CD4-positive, alpha-beta T cell treated with Interleukin-17A for 1 hour (primary cell): ENCODE data around the gene AKR7A3.
"Not testable (repeated sequence)": the region's sequence is repeated elsewhere in the genome, so short reads cannot be mapped to it uniquely, and the experiment has no call there.

Source experiments
- DNase-seq: peaks from one replicate; pipeline ENCODE4 v3.0.0-alpha.2; 2020

AKR7A3 gene

DNA sequence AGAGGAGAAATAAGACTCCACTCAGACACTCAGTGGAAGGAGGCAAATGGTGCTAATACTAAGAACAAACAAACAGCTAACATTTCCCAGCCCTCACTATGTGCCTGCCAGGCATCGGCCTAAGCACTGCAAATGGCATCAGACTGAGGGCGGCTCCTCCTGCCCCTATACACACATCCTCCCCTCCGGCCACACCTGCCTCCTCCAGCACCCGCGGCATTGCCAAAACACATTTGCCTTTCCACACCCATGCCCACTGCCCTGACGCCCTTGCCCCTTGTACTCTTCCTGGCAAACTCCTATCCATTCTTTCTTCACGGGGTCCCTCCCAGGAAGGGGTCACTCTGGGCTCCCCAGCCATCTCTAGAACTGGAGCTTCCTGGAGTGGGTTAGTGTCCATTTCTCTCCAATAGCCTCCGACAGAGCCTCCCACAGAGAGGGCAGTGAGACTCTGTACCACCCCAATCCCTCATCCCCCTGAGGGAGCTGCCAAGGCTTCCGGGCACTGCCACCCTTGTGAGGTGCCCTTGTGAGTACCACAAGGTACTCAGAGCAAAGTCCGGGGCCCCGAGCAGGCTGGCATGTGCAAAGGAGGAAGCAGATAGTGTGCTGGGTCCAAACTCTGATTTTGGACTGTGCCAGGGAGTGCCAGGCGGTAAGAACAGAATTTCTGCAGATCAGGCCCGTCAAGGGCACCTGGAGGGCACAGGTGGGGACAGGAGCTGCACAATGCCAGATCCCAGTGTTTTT is 959 bp downstream of the AKR7A3 start:
- DNase-seq = no peak

DNA sequence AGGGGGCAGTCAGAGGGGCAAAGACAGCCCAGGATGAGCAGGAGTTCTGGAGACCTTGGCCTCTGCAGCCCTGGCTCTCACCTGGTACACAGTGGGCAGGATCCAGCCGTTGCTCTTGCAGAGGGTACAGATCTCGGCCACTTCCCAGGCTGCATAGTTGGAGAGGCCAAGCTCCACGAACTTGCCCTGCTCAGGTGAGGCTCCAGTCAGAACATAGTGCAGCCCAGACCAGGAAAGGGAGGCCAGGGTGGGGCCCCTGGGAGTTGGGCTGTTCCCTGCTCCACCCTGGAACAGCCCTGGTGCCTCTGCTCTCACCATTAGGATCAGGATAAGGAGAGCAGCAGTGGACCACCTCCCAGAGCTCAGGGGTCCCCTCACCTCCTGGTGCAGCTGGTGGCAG is 2.8 kb downstream of the AKR7A3 start:
- not testable (repeated sequence) for DNase-seq

DNA sequence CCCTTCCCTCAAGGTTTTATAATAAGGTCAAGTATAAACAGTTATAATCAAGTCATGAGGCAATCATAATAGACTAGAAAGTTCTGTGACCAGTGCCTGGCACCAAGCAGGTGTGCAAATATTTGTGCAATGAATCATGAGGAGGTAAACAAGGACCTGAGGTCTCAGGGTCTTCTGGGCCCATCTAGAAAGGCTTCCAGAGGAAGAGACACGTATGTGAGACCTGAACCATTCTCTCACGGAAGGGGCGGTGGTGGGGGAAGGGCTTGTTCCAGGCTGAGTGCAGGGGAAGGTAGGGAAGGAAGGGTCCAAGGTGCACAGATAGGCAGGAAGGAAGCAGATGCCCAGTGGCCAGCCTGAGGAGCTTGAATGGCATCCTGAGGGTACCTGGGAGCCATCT is 3.2 kb downstream of the AKR7A3 start:
- not testable (repeated sequence) for DNase-seq

DNA sequence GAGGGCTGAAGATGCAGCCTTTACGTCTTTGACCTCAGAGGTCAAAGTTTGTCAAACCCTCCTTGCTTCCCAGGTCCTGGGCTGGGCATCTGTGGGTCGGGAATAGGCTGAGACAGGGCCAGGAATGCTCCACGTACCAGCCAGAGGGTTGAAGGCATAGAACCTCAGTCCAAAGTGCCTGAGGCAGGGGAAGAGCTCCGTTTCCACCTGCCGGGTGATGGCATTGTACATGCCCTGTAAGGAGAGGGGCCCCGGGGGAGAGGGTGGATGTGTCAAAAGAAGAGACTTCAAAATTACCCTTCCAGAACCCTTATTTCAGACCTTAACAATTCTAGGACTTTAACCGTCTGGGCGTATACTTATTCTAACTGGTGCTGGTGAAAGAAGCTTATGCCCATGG is 3.7 kb downstream of the AKR7A3 start:
- DNase-seq = no peak

DNA sequence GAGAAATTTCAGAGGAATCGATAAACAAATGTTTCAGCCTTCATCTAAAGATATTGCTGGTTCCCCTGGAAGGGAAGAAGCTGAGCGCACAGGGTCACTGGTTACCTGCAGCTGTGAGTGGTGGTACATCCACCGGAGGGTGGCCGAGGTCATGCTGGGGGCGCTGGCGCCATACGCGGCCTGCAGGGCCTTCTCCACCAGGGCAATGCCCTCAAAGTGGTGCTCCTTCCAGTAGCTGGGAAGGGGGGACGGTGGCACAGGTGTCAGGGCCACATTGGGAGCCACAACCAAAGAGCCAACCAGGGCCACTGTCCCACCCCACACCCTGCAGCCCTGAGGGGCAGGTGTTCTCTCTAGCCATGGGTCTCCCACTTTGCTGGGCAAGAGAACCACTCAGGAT is 4.7 kb downstream of the AKR7A3 start:
- DNase-seq = no peak

DNA sequence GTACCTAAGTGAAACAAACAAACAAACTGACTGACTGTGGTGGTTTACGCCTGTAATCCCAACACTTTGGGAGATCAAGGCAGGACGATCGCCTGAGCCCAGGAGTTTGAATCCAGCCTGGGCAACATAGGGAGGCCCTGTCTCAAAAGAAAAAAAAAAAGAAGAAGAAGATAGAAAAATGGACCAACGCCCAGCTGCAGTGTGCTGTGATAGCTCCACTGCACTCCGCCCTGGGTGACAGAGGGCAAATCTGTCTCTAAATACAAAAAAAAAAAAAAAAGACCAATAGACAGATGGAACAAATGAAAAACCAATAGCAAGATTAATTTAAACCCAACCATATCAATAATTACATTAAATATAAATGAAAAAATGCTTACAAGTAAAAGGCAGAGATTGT is 13.9 kb downstream of the AKR7A3 start:
- no peak for DNase-seq

DNA sequence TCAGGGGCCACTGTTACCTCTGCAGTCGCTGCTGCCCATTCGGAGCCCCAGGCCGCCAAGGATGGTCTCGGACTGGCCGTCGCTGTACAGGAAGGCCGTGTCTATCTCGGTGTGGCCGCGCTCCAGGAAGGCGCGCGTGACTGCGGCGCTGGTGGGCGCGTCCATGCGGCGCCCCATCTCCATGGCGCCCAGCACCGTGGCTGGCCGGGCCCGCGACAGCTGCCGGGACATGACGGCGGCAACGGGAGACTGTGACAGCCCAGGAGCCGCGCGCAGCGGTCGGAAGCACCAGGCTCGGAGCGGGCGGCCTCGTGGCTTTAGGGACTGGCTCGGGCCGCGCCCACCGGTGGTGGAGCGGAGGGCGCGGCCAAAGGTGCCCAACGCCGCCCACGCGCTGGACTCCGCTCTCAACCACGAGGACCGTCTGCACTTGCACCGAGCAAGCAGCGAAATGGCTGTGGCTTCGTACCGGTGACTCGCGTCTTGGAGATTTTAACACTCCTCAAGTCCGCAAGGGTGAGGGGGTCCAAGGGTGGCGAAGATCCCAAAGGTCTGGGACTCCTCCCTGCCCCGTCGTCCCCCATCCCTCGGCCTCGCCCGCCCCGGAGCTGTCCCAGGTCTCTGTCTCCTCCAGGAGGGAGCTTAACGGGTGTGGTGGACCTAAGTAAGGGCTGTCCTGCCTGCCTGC is 14.6 kb downstream of the AKR7A3 start:
- not testable (repeated sequence) for DNase-seq

DNA sequence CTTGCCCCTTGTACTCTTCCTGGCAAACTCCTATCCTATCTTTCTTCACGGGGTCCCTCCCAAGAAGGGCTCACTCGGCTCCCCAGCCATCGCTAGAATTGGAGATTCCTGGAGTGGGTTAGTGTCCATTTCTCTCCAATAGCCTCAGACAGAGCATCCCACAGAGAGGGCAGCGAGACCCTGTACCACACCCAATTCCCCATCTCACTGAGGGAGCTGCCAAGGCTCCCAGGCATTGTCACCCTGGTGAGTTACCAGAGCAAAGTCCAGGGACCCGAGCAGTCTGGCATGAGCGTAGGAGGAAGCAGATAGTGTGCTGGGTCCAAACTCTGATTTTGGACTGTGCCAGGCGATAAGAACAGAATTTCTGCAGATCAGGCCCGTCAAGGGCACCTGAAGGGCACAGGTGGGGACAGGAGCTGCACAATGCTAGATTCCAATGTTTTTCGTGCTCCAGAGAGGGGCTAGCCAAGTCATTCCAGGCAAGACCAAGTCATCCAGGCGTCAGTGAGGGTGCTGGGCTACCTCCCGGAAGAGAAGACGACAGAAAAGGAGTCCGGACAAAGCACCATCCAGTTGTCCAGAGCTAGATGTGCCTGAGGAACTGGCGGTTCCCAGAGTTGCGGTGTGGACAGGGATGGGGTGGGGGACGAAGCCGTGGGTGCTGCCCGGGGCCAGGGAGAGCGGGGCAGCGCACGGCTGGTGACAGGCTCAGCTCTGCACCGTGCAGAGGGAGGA is 15.3 kb downstream of the AKR7A3 start:
- no peak for DNase-seq

DNA sequence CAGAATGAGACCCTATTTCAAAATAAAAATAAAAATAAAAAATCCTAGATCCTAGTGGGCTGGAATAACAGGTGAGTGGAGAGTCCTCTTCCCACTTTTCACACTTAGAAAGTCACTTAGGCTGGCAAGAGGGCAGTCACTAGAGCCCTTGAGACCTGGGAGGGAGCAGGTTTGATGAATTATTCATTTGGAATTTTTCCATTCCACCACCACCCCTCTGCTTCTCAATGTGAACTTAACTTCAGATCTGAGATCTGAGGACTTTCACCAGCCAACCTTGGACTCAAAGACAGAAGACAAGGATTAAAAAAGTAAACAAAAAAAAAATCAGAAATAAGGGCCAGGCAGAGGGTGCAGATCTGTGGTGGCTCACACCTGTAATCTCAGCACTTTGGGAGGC is 16.5 kb downstream of the AKR7A3 start:
- DNase-seq = no peak

DNA sequence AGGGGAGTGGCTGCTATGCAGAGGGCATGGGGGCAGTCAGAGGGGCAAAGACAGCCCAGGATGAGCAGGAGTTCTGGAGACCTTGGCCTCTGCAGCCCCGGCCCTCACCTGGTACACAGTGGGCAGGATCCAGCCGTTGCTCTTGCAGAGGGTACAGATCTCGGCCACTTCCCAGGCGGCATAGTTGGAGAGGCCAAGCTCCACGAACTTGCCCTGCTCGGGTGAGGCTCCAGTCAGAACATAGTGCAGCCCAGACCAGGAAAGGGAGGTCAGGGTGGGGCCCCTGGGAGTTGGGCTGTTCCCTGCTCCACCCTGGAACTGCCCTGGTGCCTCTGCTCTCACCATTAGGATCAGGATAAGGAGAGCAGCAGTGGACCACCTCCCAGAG is 18.2 kb downstream of the AKR7A3 start:
- DNase-seq = not testable (repeated sequence)

DNA sequence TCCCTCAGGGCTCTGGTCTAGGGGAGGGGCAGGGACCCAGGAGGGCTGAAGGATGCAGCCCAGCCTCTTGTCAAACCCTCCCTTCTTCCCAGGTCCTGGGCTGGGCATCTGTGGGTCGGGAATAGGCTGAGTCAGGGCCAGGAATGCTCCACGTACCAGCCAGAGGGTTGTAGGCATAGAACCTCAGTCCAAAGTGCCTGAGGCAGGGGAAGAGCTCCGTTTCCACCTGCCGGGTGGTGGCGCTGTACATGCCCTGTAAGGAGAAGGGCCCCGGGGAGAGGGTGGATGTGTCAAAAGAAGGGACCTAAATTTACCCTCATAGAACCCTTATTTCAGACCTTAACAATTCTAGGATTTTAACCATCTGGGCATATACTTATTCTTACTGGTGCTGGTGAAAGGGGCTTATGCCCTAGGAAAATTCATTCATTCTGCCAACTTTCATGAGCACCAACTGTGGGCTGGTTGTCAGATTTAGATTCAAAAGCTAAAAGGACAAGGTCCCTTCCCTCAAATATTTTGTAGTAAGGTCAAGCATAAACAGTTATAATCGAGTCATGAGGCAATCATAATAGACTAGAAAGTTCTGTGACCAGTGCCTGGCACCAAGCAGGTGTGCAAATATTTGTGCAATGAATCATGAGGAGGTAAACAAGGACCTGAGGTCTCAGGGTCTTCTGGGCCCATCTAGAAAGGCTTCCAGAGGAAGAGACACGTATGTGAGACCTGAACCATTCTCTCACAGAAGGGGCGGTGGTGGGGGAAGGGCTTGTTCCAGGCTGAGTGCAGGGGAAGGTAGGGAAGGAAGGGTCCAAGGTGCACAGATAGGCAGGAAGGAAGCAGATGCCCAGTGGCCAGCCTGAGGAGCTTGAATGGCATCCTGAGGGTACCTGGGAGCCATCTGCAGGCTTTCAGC is 18.9 kb downstream of the AKR7A3 start:
- not testable (repeated sequence) for DNase-seq

DNA sequence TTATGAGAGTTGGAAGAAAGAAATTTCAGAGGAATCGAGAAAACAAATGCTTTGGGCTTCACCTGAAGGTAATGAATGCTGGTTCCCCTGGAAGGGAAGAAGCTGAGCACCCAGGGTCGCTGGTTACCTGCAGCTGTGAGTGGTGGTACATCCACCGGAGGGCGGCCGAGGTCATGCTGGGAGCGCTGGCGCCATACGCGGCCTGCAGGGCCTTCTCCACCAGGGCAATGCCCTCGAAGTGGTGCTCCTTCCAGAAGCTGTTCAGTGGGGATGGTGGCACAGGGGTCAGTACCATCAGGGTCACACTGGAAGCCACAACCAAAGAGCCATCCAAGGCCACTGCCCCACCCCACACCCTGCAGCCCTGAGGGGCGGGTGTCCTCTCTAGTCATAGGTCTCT is 20.1 kb downstream of the AKR7A3 start:
- no peak for DNase-seq

DNA sequence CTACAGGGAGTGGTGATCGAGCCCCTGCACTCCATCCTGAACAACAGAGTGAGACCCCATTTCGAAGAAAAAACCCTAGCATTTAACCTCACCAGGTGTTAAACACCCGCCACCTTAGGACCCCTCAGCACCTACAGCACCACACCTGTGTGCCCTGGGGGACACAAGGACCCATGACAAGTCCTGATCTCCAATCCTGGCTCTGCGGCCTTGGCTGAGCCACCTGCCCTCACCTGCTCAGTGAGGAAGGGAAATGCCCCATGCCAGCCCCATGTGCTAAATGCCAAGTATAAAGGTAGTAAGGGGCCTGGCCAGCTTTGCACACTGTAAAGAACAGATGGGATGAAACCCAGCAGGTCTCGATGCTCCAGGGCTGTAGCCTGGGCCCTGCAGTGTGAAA is 25.8 kb downstream of the AKR7A3 start:
- DNase-seq = no peak

DNA sequence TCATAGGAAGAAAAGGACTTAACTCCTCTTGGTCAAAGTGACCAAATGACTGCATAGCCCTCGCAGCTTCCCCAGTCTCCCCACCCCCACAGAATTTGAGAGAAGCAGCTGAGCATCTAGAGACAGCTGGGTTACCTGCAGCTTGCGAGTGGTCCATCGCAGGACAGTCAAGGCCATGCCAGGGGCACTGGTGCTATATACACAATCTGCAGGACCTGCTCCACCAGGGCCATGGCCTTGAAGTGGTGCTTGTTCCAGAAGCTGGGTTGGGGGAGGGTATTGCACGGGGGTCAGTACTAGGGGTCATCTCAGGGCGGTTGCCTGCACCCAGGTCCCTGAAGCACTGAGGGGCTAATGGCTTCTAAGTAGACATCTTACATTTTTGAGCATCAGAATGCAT is 26.5 kb downstream of the AKR7A3 start:
- DNase-seq = no peak

DNA sequence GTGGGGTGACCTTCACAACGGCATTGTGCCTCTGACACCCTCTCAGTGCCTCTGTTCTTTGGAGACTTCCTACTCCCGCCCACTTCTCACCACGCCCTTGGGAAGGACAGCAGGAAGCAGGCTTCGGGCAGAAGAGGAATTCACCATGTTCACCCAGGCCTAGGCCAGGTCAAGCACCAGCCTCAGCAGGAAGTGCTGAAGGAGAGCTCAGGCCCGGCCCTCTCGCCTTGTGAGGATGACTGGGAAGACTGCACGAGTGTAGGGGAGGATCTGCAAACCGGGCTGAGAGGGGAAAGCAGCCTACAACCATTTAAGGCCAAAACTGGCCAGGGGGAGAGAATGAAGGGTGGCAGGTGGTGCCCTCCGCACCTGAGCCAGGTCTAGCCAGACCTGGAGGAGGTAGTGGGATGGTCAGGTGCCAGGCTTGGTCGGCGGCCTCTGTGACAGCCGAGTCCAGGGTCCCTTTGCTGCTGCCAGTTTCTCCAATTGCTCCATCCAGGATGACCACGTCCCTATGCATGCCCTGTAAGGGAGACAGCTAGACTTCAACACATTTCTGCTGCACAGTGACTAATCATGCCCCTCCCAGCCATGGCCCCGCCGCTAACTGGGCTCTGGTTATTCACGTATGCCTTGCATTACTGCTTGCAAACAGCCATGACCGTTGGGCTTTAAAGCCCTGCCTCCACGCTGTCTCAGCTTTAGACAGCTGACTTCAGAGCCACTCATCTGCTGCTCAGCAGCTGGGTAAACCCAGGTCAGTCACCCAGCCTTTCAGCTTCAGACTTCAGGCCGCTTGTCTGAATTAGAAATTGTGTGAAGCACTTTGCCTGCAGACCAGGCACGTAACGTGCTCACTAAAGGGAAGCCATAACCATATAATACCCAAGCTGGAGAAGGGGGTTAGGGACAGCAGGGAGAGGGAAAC is 28.1 kb downstream of the AKR7A3 start:
- no peak for DNase-seq

DNA sequence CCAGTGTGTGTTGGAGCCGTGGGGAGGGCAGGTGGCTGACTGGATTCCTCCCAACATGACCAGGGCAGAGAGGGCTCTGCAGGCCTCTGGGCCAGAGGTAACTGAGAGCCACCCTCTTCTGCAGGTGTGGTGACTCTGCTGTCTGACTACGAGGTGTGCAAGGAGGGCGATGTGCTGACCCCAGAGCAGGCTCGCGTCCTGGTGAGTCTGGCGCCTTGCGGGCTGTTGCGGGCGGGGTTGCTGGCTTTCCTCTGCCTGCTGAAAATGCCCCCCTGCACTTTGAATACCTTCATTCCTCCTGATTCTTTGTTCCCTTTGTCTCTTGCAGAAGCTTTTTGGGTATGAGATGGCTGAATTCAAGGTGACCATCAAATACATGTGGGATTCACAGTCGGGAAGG is 30.2 kb downstream of the AKR7A3 start:
- no peak for DNase-seq

DNA sequence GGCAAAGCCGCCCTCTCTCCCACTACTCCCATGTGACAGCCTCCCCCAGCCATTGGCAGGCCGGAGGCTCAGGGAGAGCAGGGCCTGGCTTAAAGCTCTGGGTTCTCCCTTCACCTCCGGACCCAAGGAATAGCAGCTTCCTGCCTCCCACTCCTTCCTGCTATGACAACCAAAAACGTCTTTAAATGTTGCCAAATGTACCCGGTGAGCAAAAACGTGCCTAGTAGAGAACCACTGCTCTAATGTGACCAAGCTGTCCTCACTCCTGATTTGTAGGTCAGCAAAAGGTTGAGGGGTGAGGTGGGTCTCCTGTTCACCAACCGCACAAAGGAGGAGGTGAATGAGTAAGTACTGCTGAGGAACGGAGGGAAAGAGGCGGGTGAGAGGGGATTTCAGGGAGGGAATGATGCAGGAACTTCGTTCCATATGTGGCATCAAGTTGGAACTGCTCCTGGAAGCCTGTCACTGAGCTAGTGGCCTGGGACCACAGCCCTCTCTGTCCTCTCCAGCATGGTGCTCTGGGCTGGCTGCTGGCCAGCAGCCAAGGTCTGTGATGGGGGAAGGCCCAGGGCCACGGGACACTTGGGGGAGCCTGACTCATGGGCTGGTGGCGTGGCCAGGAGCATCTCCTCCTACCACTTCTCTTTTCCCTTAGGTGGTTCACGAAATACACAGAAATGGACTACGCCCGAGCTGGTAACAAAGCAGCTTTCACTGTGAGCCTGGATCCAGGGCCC is 31.2 kb downstream of the AKR7A3 start:
- DNase-seq = no peak

DNA sequence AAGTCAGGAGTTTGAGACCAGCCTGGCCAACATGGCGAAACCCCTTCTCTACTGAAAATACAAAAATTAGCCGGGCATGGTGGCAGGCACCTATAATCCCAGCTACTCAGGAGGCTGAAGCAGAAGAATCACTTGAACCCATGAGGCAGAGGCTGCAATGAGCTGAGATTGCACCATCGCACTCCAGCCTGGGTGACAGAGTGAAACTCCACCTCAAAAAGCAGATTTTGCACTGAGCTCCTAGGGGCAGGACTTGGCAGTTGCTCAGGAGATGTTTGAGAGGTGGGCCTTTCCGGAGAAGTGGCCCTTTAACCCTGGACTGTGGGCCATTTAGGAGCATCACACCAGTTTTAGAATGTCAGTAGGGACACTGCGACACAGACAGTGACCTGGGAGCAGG is 32.3 kb downstream of the AKR7A3 start:
- DNase-seq = not testable (repeated sequence)

DNA sequence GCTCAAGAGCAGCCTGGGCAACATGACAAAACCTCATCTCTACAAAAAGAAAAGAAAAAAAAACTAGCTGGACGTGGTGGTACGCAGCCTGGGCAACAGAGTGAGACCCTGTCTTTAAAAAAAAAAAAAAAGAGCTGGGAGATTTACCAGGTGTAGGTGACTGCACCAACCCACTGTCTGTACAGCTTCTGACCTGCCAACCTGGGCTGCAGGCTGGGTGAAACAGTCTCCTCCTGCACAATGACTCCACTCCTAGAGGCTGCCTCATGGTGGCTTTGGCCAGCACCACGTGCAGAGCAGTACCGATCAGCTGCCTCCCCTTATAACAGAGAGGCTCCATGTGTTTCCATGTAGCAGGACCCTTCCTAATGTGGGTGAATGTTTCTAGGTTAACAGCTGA is 33.3 kb downstream of the AKR7A3 start:
- DNase-seq = no peak

DNA sequence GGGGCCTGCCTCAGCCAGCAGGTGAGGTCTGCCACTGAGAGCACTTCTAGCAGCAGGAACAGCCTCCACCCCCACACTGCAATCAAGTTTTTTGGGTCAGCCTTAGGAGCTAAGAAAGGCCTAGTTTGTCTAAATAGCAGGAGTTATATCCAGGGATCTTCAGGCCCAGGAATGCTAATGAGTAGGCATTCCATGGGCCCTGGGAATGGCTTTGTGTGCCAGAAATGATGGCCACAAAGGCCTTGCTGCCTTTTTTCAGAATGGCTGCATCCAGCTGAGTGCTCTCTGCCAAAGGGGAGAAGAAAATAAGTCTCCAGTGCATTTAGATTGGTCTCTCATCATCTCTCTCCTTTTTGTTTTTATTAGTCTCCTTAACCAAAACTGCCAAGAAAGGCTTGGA is 34.2 kb downstream of the AKR7A3 start:
- DNase-seq = no peak
